Gastroesophageal sphincter (tissue), 4 donors: Measurements from ENCODE around the gene MYO1D. TPM values are rescaled to one million over a fixed set of nuclear protein-coding genes. Genes with fewer than 3 reads are reported as not detected.

Source experiments
- ATAC-seq: fragments of 150-250 bp; one replicate; pipeline ENCODE4 v1.9.1; 2016; ENCODE audit warnings: mild to moderate bottlenecking, moderate library complexity
- H3K27ac ChIP-seq, 4 donors: fragments of 200-600 bp; sonication (generic) in 3 of 4; 1 replicate in 3 of 4; 2 replicates in 1 of 4; pipeline ENCODE4 v1.5.1; 2016 to 2019
- H3K27me3 ChIP-seq: fragments of 200-600 bp; sonication (generic); one replicate; pipeline ENCODE4 v1.5.1; 2019
- H3K36me3 ChIP-seq, 2 donors: fragments of 200-600 bp; sonication (generic); one replicate each; pipeline ENCODE4 v1.5.1; 2019; ENCODE audit warnings: control low read depth in 1 of 2
- H3K4me1 ChIP-seq, 3 donors: fragments of 200-600 bp; sonication (generic); 1 replicate in 2 of 3; 2 replicates in 1 of 3; pipeline ENCODE4 v1.5.1; 2016 to 2019; ENCODE audit warnings: control low read depth in 2 of 3
- H3K4me3 ChIP-seq, 2 donors: fragments of 200-600 bp; sonication (generic); one replicate each; pipeline ENCODE4 v1.5.1; 2019; ENCODE audit warnings: mild to moderate bottlenecking in 1 of 2, moderate library complexity in 1 of 2
- H3K9me3 ChIP-seq, 3 donors: fragments of 200-600 bp; sonication (generic); one replicate each; pipeline ENCODE4 v1.5.1; 2017 to 2019; ENCODE audit warnings: control low read depth in 2 of 3
- EP300 ChIP-seq: sonication (generic); formaldehyde crosslinking; IDR thresholded peaks from one replicate; pipeline ENCODE4 v1.6.1; 2017; ENCODE audit warnings: antibody characterized with exemption, mild to moderate bottlenecking
- POLR2A ChIP-seq, 2 donors: fragments of 450-650 bp; IDR thresholded peaks; one replicate each; pipeline ENCODE4 v1.6.1; 2017; ENCODE audit warnings: antibody characterized with exemption in 2 of 2, mild to moderate bottlenecking in 2 of 2, moderate library complexity in 1 of 2
- POLR2AphosphoS5 ChIP-seq: sonication (generic); formaldehyde crosslinking; IDR thresholded peaks from one replicate; pipeline ENCODE4 v1.6.1; 2017; ENCODE audit warnings: antibody characterized with exemption
- WGBS, 2 donors: methylation state at CpG; one replicate each; pipeline ENCODE4 v1.1.5; 2018; ENCODE audit warnings: low coverage in 1 of 2; 5-methylcytosine and 5-hydroxymethylcytosine counted together
- total RNA-seq, 4 donors: library from RNA; depleted of rRNA; stranded (reverse); fragments of >200 nt; gene quantifications; one replicate each; pipeline ENCODE4 v1.1.0, GENCODE V29; 2016
- TF ChIP-seq, protein P1 (sequence below), 4 experiments: fragments of 200-600 bp in 2 of 4; fragments of 450-650 bp in 2 of 4; sonication (generic) in 1 of 4; IDR thresholded peaks; one replicate each; pipeline ENCODE4 v1.5.1; 2017 to 2019; ENCODE audit warnings: antibody characterized with exemption in 4 of 4, mild to moderate bottlenecking in 2 of 4, moderate library complexity in 2 of 4

Gene MYO1D
- total RNA-seq, 4 donors from 2014 or later = 28.2 to 63.5 (median 47.2) TPM

DNA sequence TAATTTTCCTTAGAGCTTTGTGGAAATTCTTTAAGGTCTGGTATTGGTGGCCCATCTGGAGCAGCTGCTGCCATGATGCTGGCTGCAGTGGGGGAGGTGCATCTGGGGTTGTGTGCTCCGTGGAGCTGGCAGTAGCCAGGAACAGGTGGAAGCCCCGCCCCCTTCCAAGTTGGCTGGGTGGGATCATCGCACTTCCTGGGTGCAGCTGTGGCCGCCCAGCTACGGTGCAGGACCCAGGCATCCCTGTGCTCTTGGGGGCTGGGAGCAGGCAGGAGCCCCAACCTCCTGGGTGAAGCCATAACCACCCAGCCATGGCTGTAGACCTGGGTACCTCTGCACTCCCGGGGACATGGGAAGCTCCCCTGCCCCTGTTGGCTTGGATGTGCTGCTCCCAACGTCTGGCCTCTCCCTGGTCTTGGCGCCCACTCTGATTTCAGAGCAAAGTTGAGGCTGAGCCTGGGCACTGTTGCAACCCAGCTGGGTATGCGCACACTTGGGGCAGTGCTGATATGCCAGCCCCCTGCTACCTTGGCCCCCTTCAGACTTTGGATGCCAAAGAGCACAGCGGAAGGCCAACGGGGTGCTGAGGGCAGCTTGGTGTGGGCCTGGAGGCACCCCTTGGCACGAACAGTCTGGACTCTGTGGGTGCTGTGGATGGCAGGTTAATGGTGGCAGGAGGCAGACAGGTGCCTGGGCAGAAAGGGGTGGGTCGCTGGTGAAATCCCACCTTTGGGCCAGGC is 145.2 kb downstream of the MYO1D start:
- no peaks in the 10 kb centered on the region for H3K9me3 ChIP-seq
- H3K4me3 ChIP-seq = no peak overlapping the region
- peaks cover 0 to 16% of the 10 kb centered on the region in 2 donors for H3K36me3 ChIP-seq
- ATAC-seq = no peak
- no peaks in the 10 kb centered on the region for H3K27me3 ChIP-seq
- WGBS, 2 donors = 94% methylated on average over 3 of the region's 13 CpGs; no CpG with 5 or more reads in 1 of the 2 donors
- no peak for TF ChIP-seq POLR2AphosphoS5
- TF ChIP-seq EP300 = no peak
- TF ChIP-seq, protein P1, sequence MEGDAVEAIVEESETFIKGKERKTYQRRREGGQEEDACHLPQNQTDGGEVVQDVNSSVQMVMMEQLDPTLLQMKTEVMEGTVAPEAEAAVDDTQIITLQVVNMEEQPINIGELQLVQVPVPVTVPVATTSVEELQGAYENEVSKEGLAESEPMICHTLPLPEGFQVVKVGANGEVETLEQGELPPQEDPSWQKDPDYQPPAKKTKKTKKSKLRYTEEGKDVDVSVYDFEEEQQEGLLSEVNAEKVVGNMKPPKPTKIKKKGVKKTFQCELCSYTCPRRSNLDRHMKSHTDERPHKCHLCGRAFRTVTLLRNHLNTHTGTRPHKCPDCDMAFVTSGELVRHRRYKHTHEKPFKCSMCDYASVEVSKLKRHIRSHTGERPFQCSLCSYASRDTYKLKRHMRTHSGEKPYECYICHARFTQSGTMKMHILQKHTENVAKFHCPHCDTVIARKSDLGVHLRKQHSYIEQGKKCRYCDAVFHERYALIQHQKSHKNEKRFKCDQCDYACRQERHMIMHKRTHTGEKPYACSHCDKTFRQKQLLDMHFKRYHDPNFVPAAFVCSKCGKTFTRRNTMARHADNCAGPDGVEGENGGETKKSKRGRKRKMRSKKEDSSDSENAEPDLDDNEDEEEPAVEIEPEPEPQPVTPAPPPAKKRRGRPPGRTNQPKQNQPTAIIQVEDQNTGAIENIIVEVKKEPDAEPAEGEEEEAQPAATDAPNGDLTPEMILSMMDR (IDR thresholded peaks at IDR 0.05) = no peak
- TF ChIP-seq POLR2A (IDR thresholded peaks at IDR 0.05) = no peak
- H3K27ac ChIP-seq = no peak overlapping the region
- no peaks in the 10 kb centered on the region for H3K4me1 ChIP-seq

DNA sequence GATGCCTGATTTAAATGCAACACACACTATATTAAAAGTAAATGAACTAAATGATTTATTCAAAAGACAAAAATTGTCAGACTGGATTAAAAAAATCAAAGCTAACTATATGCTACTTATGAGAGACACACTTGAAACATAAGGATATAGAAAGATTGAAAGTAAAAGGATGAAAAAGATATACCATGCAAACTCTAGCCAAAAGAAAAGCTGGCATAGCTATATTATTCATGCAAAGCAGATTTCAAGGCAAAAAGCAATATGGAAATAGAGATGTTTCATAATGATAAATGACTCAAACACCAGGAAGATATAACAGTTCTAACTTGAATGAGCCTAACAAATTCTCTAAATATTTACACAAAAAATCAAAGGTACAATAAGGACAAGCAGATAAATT is 149.2 kb downstream of the MYO1D start:
- Histone ChIP-seq H3K36me3 (peaks cover 0 to 15% of the 10 kb centered on the region in 2 donors), H3K4me3 (no peak overlapping the region), H3K9me3 (peaks cover 0 to 11% (median 0%) of the 10 kb centered on the region in 3 donors), H3K27me3 (no peaks in the 10 kb centered on the region), H3K27ac (no peak overlapping the region), H3K4me1 (no peaks in the 10 kb centered on the region)
- TF ChIP-seq EP300 (no peak), POLR2A (IDR thresholded peaks at IDR 0.05) (no peak), POLR2AphosphoS5 (no peak)
- TF ChIP-seq, protein P1 (IDR thresholded peaks at IDR 0.05) = no peak
- ATAC-seq = no peak

DNA sequence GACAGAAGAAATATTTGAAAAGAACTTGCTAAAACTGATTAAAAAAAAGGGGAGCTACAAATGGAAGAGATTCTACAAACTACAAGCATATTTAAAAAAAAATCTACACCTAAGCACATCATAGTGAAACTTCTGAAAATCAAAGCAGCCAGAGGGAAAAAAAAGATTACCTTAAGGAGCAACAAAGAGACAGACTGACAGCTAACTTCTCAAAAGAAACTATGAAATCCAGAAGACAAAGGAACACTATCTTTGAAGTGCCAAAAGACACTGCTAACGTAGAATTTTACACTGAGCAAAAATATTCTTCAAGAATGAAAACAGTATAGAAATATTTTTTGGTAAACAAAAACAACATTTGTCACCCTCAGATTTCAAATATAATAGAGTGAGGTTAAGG is 151.2 kb downstream of the MYO1D start:
- TF ChIP-seq POLR2AphosphoS5 = no peak
- TF ChIP-seq, protein P1 (IDR thresholded peaks at IDR 0.05) = no peak
- TF ChIP-seq POLR2A (IDR thresholded peaks at IDR 0.05) = no peak
- no peak for TF ChIP-seq EP300
- no peak for ATAC-seq

DNA sequence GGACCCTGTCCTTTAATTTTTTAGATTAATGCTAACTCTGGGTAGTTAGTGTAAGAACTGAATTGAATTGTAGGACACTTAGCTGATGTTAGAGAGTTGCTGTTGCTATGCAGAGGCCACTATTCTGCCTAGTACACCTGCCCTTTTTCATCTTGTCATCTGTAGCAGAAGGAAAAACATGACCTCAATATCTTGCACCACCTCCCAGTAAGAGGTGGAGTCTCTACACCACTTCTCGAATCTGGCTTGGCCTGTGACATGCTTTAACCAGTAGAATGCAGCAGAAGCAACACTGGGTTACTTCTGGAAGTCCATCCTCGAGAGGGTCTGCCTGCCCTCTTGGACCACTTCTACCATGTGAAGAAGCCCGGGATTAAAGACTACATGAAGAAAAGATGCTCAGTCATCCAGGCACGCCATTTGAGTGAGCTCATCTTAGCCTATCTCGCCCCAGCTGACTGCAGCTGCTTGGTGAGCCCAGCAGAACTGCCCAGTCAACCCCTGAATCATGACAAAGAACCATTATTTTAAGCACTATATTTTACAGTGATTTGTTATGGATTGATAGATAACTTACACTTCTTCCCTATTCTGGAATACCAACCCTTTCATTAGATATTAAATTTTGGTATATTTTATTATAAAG is 153.5 kb downstream of the MYO1D start:
- H3K4me3 ChIP-seq = no peak overlapping the region
- H3K9me3 ChIP-seq = peaks cover 0 to 11% (median 0%) of the 10 kb centered on the region in 3 donors
- H3K36me3 ChIP-seq = peaks cover 0 to 20% of the 10 kb centered on the region in 2 donors
- TF ChIP-seq POLR2A (IDR thresholded peaks at IDR 0.05) = no peak
- no peak for TF ChIP-seq POLR2AphosphoS5
- TF ChIP-seq, protein P1 (IDR thresholded peaks at IDR 0.05) = no peak
- no peak for TF ChIP-seq EP300
- no peak for ATAC-seq
- no peak overlapping the region for H3K27ac ChIP-seq
- no peaks in the 10 kb centered on the region for H3K27me3 ChIP-seq
- 75 to 100% methylated on average over 2 of the region's 5 CpGs for WGBS, 2 donors
- no peaks in the 10 kb centered on the region for H3K4me1 ChIP-seq

More for the DNA sequence above, 151.2 kb downstream of the MYO1D start:
- WGBS, 2 donors = 100% methylated on average over 1 of the region's 1 CpG
- H3K4me1 ChIP-seq = no peaks in the 10 kb centered on the region
- peaks cover 0 to 11% (median 0%) of the 10 kb centered on the region in 3 donors for H3K9me3 ChIP-seq
- no peak overlapping the region for H3K27ac ChIP-seq
- no peak overlapping the region for H3K4me3 ChIP-seq
- no peaks in the 10 kb centered on the region for H3K27me3 ChIP-seq
- peaks cover 0 to 17% of the 10 kb centered on the region in 2 donors for H3K36me3 ChIP-seq
